DND-41 (cell line): Measurements from ENCODE around the gene CREG2.

Experiments used
- ATAC-seq: fragments of 200-7000 bp; cut with Tn5 transposase; 3 replicates; pipeline ENCODE4 v1.9.1; 2021; ENCODE audit warnings: low read depth; ENCODE audit not compliant: insufficient read depth
- DNase-seq: peaks from one replicate; pipeline ENCODE4 v3.0.0-alpha.2; 2020
- H2AFZ ChIP-seq: 2 replicates; pipeline ENCODE4 v1.6.0; 2012; ENCODE audit warnings: low read depth, low read length
- H3K27ac ChIP-seq: 2 replicates; pipeline ENCODE4 v1.5.1; 2012; ENCODE audit warnings: low read length, inconsistent platforms
- H3K27me3 ChIP-seq: fragments of 200-600 bp; sonication (generic); 2 replicates; pipeline ENCODE4 v1.6.0; 2012; ENCODE audit warnings: low read length, mild to moderate bottlenecking, inconsistent platforms; ENCODE audit not compliant: insufficient read depth, poor library complexity
- H3K36me3 ChIP-seq: 2 replicates; pipeline ENCODE4 v1.5.1; 2012; ENCODE audit warnings: low read length, inconsistent platforms; ENCODE audit not compliant: insufficient read depth
- H3K4me1 ChIP-seq: 2 replicates; pipeline ENCODE4 v1.5.1; 2012; ENCODE audit warnings: mild to moderate bottlenecking, low read length; ENCODE audit not compliant: insufficient read depth
- H3K4me2 ChIP-seq: 2 replicates; pipeline ENCODE4 v1.6.0; 2012; ENCODE audit warnings: mild to moderate bottlenecking, moderate library complexity, low read length, inconsistent platforms; ENCODE audit not compliant: insufficient read depth
- H3K4me3 ChIP-seq, 2 experiments: fragments of 200-600 bp in 1 of 2; shearing (Covaris generic) in 1 of 2; 2 replicates each; pipeline ENCODE4 v1.5.1; 2012 to 2016; ENCODE audit warnings: inconsistent platforms in 2 of 2, low read length in 2 of 2, mild to moderate bottlenecking in 2 of 2, low read depth in 1 of 2, moderate library complexity in 1 of 2
- H3K79me2 ChIP-seq: 2 replicates; pipeline ENCODE4 v1.6.0; 2012; ENCODE audit warnings: low read length, inconsistent platforms; ENCODE audit not compliant: insufficient read depth
- H3K9ac ChIP-seq: 2 replicates; pipeline ENCODE4 v1.6.0; 2012; ENCODE audit warnings: low read depth, mild to moderate bottlenecking, inconsistent platforms, low read length, moderate library complexity
- H3K9me3 ChIP-seq: 2 replicates; pipeline ENCODE4 v1.5.1; 2012; ENCODE audit warnings: low read length, moderate library complexity, mild to moderate bottlenecking, inconsistent platforms; ENCODE audit not compliant: insufficient read depth, severe bottlenecking
- H4K20me1 ChIP-seq: 2 replicates; pipeline ENCODE4 v1.6.0; 2012; ENCODE audit warnings: low read length; ENCODE audit not compliant: insufficient read depth
- EZH2 ChIP-seq: IDR thresholded peaks from 3 replicates; pipeline ENCODE4 v1.6.1; 2012; ENCODE audit warnings: borderline replicate concordance, low read depth, mild to moderate bottlenecking, moderate library complexity, low read length, inconsistent platforms; ENCODE audit not compliant: severe bottlenecking
- TF ChIP-seq, protein P1 (sequence below): IDR thresholded peaks from 2 replicates; pipeline ENCODE4 v1.5.1; 2012; ENCODE audit warnings: borderline replicate concordance, low read length, moderate library complexity, mild to moderate bottlenecking; ENCODE audit not compliant: poor library complexity, severe bottlenecking; ENCODE audit errors: extremely low read depth

The CREG2 gene

GRCh38 chr2:101419096-101419663, 31.9 kb upstream of the CREG2 start:
- ATAC-seq (peak; percentile 91), DNase-seq (peak; percentile 70)
- TF ChIP-seq, protein P1, sequence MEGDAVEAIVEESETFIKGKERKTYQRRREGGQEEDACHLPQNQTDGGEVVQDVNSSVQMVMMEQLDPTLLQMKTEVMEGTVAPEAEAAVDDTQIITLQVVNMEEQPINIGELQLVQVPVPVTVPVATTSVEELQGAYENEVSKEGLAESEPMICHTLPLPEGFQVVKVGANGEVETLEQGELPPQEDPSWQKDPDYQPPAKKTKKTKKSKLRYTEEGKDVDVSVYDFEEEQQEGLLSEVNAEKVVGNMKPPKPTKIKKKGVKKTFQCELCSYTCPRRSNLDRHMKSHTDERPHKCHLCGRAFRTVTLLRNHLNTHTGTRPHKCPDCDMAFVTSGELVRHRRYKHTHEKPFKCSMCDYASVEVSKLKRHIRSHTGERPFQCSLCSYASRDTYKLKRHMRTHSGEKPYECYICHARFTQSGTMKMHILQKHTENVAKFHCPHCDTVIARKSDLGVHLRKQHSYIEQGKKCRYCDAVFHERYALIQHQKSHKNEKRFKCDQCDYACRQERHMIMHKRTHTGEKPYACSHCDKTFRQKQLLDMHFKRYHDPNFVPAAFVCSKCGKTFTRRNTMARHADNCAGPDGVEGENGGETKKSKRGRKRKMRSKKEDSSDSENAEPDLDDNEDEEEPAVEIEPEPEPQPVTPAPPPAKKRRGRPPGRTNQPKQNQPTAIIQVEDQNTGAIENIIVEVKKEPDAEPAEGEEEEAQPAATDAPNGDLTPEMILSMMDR = peak; percentile 86
- no peak for TF ChIP-seq EZH2
- Histone ChIP-seq H3K27me3 (no peaks in the 10 kb centered on the region), H3K4me3 (no peak overlapping the region), H3K79me2 (no peaks in the 10 kb centered on the region), H3K9me3 (peaks cover 2% of the 10 kb centered on the region), H4K20me1 (no peaks in the 10 kb centered on the region), H3K4me1 (no peaks in the 10 kb centered on the region), H2AFZ (no peak overlapping the region), H3K27ac (no peak overlapping the region; the same call in 1 of the 2 replicates), H3K4me2 (no peak overlapping the region), H3K9ac (no peak overlapping the region), H3K36me3 (peaks cover 9% of the 10 kb centered on the region; the same call in 1 of the 2 replicates)

GRCh38 chr2:101418460-101419095, 31.3 kb upstream of the CREG2 start:
- TF ChIP-seq EZH2 = no peak
- TF ChIP-seq, protein P1 = no peak
- Histone ChIP-seq H3K79me2 (no peaks in the 10 kb centered on the region), H3K27me3 (no peaks in the 10 kb centered on the region), H3K4me3 (no peak overlapping the region), H3K4me1 (no peaks in the 10 kb centered on the region), H3K9me3 (no peaks in the 10 kb centered on the region), H4K20me1 (no peaks in the 10 kb centered on the region), H2AFZ (no peak overlapping the region), H3K4me2 (no peak overlapping the region), H3K27ac (no peak overlapping the region), H3K9ac (no peak overlapping the region), H3K36me3 (peaks cover 9% of the 10 kb centered on the region; the same call in 1 of the 2 replicates)
- ATAC-seq = 0 out of 3 replicates have a peak, but pooled peaks have one; percentile 10
- no peak for DNase-seq

DNA sequence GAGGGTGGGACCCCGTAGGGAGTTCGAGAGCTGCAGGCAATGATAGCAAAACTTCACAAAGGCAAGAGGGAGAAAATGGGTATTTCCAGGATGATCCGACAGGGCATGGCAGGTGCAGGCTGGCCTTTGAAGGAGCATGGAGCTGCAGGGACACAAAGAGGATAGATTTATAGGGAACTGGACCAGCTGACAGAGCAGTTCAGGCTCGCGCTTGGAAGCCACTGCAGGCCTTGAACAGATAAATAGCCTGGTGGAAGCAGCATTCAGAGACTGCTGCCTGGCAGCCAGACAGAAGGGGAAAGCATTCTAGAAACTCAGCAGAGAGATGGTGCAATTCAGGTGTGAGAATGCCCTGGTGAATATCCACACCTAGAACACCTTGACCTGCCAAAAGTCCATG, 29.3 kb upstream of the CREG2 start:
- H2AFZ ChIP-seq = no peak overlapping the region
- no peaks in the 10 kb centered on the region for H3K9me3 ChIP-seq
- no peak overlapping the region for H3K4me2 ChIP-seq
- peaks cover 9% of the 10 kb centered on the region; the same call in 1 of the 2 replicates for H3K36me3 ChIP-seq
- H3K9ac ChIP-seq = no peak overlapping the region
- H4K20me1 ChIP-seq = no peaks in the 10 kb centered on the region
- H3K79me2 ChIP-seq = no peaks in the 10 kb centered on the region
- no peak overlapping the region for H3K27ac ChIP-seq
- H3K27me3 ChIP-seq = no peaks in the 10 kb centered on the region
- no peak for ATAC-seq
- TF ChIP-seq, protein P1 = no peak
- TF ChIP-seq EZH2 = no peak
- H3K4me1 ChIP-seq = no peaks in the 10 kb centered on the region
- no peak overlapping the region for H3K4me3 ChIP-seq
- no peak for DNase-seq

GRCh38 chr2:101415884-101416283, 28.6 kb upstream of the CREG2 start:
- no peak overlapping the region for H3K27ac ChIP-seq
- H3K4me1 ChIP-seq = no peaks in the 10 kb centered on the region
- no peak for ATAC-seq
- no peak overlapping the region for H3K4me3 ChIP-seq
- no peak overlapping the region for H3K9ac ChIP-seq
- no peaks in the 10 kb centered on the region for H3K9me3 ChIP-seq
- H3K27me3 ChIP-seq = no peaks in the 10 kb centered on the region
- H3K36me3 ChIP-seq = peaks cover 9% of the 10 kb centered on the region; the same call in 1 of the 2 replicates
- no peaks in the 10 kb centered on the region for H4K20me1 ChIP-seq
- no peaks in the 10 kb centered on the region for H3K79me2 ChIP-seq
- no peak overlapping the region for H2AFZ ChIP-seq
- no peak overlapping the region for H3K4me2 ChIP-seq
- TF ChIP-seq EZH2 = no peak
- TF ChIP-seq, protein P1 = no peak
- DNase-seq = no peak
